ENCODE results near the gene COL11A1. TPM values are rescaled to one million over a fixed set of nuclear protein-coding genes. Genes with fewer than 3 reads are reported as not detected.

Gene COL11A1
- total RNA-seq, 2 experiments from 2014 or later, result 0.22 TPM; not detected in 1

GRCh38 chr1:103146166-103146565 is 37.8 kb upstream of the COL11A1 start:
- CTCF ChIA-PET (ENCODE audit: unreplicated experiment), result no interaction called here
- H3K9me3 ChIP-seq (ENCODE audit: low read length), result no peaks in the 10 kb centered on the region
- H4K20me1 ChIP-seq (ENCODE audit: insufficient read depth, low read length), result no peaks in the 10 kb centered on the region
- no peaks in the 10 kb centered on the region for H3K36me3 ChIP-seq (ENCODE audit: insufficient read depth, low read length)
- H3K4me1 ChIP-seq (ENCODE audit: insufficient read depth, low read length, poor library complexity, severe bottlenecking), result no peaks in the 10 kb centered on the region
- H3K79me2 ChIP-seq (ENCODE audit: insufficient read depth, low read depth, low read length), result no peaks in the 10 kb centered on the region
- intact Hi-C loops (cut with micrococcal nuclease; ENCODE audit: unreplicated experiment), result no loop called here
- no peak for DNase-seq (ENCODE audit: low spot score)
- no peak overlapping the region for H3K27ac ChIP-seq (ENCODE audit: low read depth, low read length, poor library complexity, severe bottlenecking)
- no peaks in the 10 kb centered on the region for H3K9me2 ChIP-seq (ENCODE audit: insufficient read depth, low read length)
- POLR2A ChIA-PET, result no interaction called here
- H3K4me2 ChIP-seq (ENCODE audit: low read length), result no peak overlapping the region
- H2AFZ ChIP-seq (ENCODE audit: low read length), result no peak overlapping the region
- no peak overlapping the region for H3K4me3 ChIP-seq (ENCODE audit: low read depth, low read length, poor library complexity, severe bottlenecking)
- TF ChIP-seq, protein P1, sequence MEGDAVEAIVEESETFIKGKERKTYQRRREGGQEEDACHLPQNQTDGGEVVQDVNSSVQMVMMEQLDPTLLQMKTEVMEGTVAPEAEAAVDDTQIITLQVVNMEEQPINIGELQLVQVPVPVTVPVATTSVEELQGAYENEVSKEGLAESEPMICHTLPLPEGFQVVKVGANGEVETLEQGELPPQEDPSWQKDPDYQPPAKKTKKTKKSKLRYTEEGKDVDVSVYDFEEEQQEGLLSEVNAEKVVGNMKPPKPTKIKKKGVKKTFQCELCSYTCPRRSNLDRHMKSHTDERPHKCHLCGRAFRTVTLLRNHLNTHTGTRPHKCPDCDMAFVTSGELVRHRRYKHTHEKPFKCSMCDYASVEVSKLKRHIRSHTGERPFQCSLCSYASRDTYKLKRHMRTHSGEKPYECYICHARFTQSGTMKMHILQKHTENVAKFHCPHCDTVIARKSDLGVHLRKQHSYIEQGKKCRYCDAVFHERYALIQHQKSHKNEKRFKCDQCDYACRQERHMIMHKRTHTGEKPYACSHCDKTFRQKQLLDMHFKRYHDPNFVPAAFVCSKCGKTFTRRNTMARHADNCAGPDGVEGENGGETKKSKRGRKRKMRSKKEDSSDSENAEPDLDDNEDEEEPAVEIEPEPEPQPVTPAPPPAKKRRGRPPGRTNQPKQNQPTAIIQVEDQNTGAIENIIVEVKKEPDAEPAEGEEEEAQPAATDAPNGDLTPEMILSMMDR (conservative IDR thresholded peaks at IDR 0.05; ENCODE audit: low read length), result no peak
- no peak for TF ChIP-seq EZH2phosphoT487 (IDR thresholded peaks at IDR 0.05; ENCODE audit: borderline replicate concordance, low read depth, low read length)
- no TSS peak for BruUV-seq (replicated peaks)

DNA sequence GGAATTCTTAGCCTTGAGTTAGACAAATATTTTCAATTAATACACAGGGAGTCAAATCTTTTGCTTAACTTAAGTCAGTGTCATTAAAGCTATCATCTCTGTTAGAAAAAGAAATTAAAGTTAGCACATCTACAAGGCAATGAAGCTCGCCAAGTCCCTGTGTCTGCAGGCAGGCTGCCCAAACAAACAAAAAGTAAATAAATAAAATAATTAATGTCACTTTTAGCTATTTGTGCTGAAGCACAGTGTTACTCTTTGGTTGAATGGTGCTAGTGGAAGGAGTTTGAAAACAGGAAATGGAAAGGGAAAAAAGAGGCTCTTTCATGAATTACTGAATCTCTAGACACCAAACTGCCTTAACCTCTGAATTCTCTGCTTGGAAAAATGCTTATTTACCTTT is 37.1 kb upstream of the COL11A1 start:
- BruUV-seq (replicated peaks), result no TSS peak
- CTCF ChIA-PET (ENCODE audit: unreplicated experiment), result no interaction called here
- POLR2A ChIA-PET, result no interaction called here

DNA sequence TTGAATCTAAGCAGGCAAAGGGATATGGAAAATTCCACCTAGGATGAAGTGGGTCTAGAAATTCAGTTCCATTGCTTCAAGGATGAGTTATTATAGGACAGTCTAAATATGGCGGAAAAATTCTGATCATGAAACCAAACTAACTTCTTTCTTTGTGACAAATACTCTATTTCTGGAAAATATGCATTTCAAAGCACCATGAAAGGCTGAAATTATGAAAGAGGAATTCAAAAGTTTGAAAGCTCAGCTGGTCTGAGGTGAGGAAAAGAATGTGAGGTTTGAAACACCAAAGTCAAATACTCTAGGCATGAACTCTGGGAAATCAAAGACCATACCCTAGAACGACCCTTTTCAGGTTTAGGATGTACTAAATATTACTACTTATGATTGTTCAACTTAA is 36.4 kb upstream of the COL11A1 start:
- intact Hi-C loops (cut with micrococcal nuclease; ENCODE audit: unreplicated experiment), result no loop called here
- no peaks in the 10 kb centered on the region for H3K79me2 ChIP-seq (ENCODE audit: insufficient read depth, low read depth, low read length)
- ChIA-PET POLR2A (no interaction called here), CTCF (ENCODE audit: unreplicated experiment) (no interaction called here)
- TF ChIP-seq, protein P1 (conservative IDR thresholded peaks at IDR 0.05; ENCODE audit: low read length), result no peak
- no peak for TF ChIP-seq EZH2phosphoT487 (IDR thresholded peaks at IDR 0.05; ENCODE audit: borderline replicate concordance, low read depth, low read length)
- H4K20me1 ChIP-seq (ENCODE audit: insufficient read depth, low read length), result no peaks in the 10 kb centered on the region
- no peak overlapping the region for H3K4me3 ChIP-seq (ENCODE audit: low read depth, low read length, poor library complexity, severe bottlenecking)
- H3K4me1 ChIP-seq (ENCODE audit: insufficient read depth, low read length, poor library complexity, severe bottlenecking), result no peaks in the 10 kb centered on the region
- H3K9me3 ChIP-seq (ENCODE audit: low read length), result no peaks in the 10 kb centered on the region
- H3K4me2 ChIP-seq (ENCODE audit: low read length), result no peak overlapping the region
- no peak overlapping the region for H2AFZ ChIP-seq (ENCODE audit: low read length)
- no peak overlapping the region for H3K27ac ChIP-seq (ENCODE audit: low read depth, low read length, poor library complexity, severe bottlenecking)
- BruUV-seq (replicated peaks), result no TSS peak
- H3K9me2 ChIP-seq (ENCODE audit: insufficient read depth, low read length), result no peaks in the 10 kb centered on the region
- no peak for DNase-seq (ENCODE audit: low spot score)
- no peaks in the 10 kb centered on the region for H3K36me3 ChIP-seq (ENCODE audit: insufficient read depth, low read length)

More for the DNA sequence above, 37.1 kb upstream of the COL11A1 start:
- DNase-seq (ENCODE audit: low spot score), result no peak
- H3K36me3 ChIP-seq (ENCODE audit: insufficient read depth, low read length), result no peaks in the 10 kb centered on the region
- H3K4me3 ChIP-seq (ENCODE audit: low read depth, low read length, poor library complexity, severe bottlenecking), result no peak overlapping the region
- H3K9me2 ChIP-seq (ENCODE audit: insufficient read depth, low read length), result no peaks in the 10 kb centered on the region
- no peaks in the 10 kb centered on the region for H3K4me1 ChIP-seq (ENCODE audit: insufficient read depth, low read length, poor library complexity, severe bottlenecking)
- no peaks in the 10 kb centered on the region for H3K79me2 ChIP-seq (ENCODE audit: insufficient read depth, low read depth, low read length)
- no peak overlapping the region for H2AFZ ChIP-seq (ENCODE audit: low read length)
- TF ChIP-seq EZH2phosphoT487 (IDR thresholded peaks at IDR 0.05; ENCODE audit: borderline replicate concordance, low read depth, low read length), result no peak
- TF ChIP-seq, protein P1 (conservative IDR thresholded peaks at IDR 0.05; ENCODE audit: low read length), result no peak
- H3K4me2 ChIP-seq (ENCODE audit: low read length), result no peak overlapping the region
- intact Hi-C loops (cut with micrococcal nuclease; ENCODE audit: unreplicated experiment), result no loop called here
- H4K20me1 ChIP-seq (ENCODE audit: insufficient read depth, low read length), result no peaks in the 10 kb centered on the region
- no peak overlapping the region for H3K27ac ChIP-seq (ENCODE audit: low read depth, low read length, poor library complexity, severe bottlenecking)
- no peaks in the 10 kb centered on the region for H3K9me3 ChIP-seq (ENCODE audit: low read length)
